8988T (cell line): ENCODE data around the gene TRIM17.
A peak's percentile ranks its signal among the peaks of the same experiment; 100 is the strongest.

Experiments used
- DNase-seq: peaks from one replicate; pipeline ENCODE4 v3.0.0; 2011

The TRIM17 gene

GRCh38 chr1:228416217-228416933, at the start of gene TRIM17:
Gene TRIM17 (minus strand): TSS chr1:228416861. CDS start chr1:228415072, 1,789 bp downstream.
- no peak for DNase-seq

- no peak for DNase-seq
Measured at GRCh38 chr1:228465571-228466146, 49.0 kb upstream of the TRIM17 start.

- no peak for DNase-seq
Measured at GRCh38 chr1:228465141-228465540, 48.5 kb upstream of the TRIM17 start.

GRCh38 chr1:228464487-228464983, 47.9 kb upstream of the TRIM17 start:
- no peak for DNase-seq

GRCh38 chr1:228463559-228464455, 47.1 kb upstream of the TRIM17 start:
- no peak for DNase-seq

- no peak for DNase-seq
Measured at GRCh38 chr1:228463009-228463558, 46.4 kb upstream of the TRIM17 start.

GRCh38 chr1:228462560-228462959, 45.9 kb upstream of the TRIM17 start:
- no peak for DNase-seq

GRCh38 chr1:228460821-228461220, 44.2 kb upstream of the TRIM17 start:
- no peak for DNase-seq

GRCh38 chr1:228459091-228459993, 42.7 kb upstream of the TRIM17 start:
- DNase-seq = peak; percentile 65

- DNase-seq = peak; percentile 77
Measured at GRCh38 chr1:228457396-228458176, 40.9 kb upstream of the TRIM17 start.

- no peak for DNase-seq
Measured at GRCh38 chr1:228457017-228457395, 40.3 kb upstream of the TRIM17 start.

GRCh38 chr1:228456252-228457016, 39.8 kb upstream of the TRIM17 start:
- no peak for DNase-seq

- DNase-seq = no peak
Measured at GRCh38 chr1:228455715-228456114, 39.1 kb upstream of the TRIM17 start.

GRCh38 chr1:228454238-228454637, 37.6 kb upstream of the TRIM17 start:
- DNase-seq = no peak

- no peak for DNase-seq
Measured at GRCh38 chr1:228453614-228454013, 37.0 kb upstream of the TRIM17 start.

GRCh38 chr1:228453022-228453560, 36.4 kb upstream of the TRIM17 start:
- no peak for DNase-seq

GRCh38 chr1:228452194-228453021, 35.7 kb upstream of the TRIM17 start:
- DNase-seq = no peak

GRCh38 chr1:228450200-228450599, 33.5 kb upstream of the TRIM17 start:
- DNase-seq = no peak

- DNase-seq = no peak
Measured at GRCh38 chr1:228448372-228448771, 31.7 kb upstream of the TRIM17 start.
